Cardiac muscle cell (in vitro differentiated cells and primary cell): ENCODE results near the gene GPS1. TPM values are rescaled to one million over a fixed set of nuclear protein-coding genes. Genes with fewer than 3 reads are reported as not detected.

Source experiments
- DNase-seq, 2 donors: peaks; one replicate each; pipeline versions ENCODE4 v3.0.0 to v3.0.0-alpha.2; 2010 to 2017; ENCODE audit warnings: low read depth in 1 of 2, low spot score in 1 of 2
- H3K27ac ChIP-seq: fragments of 200-600 bp; sonication (generic); 2 replicates; pipeline ENCODE4 v1.5.1; 2016
- H3K27me3 ChIP-seq: fragments of 200-600 bp; sonication (generic); 2 replicates; pipeline ENCODE4 v1.6.0; 2016; ENCODE audit warnings: control low read depth
- H3K36me3 ChIP-seq: fragments of 200-600 bp; sonication (generic); 2 replicates; pipeline ENCODE4 v1.5.1; 2016; ENCODE audit warnings: control low read depth
- H3K4me1 ChIP-seq: fragments of 200-600 bp; sonication (generic); 2 replicates; pipeline ENCODE4 v1.8.1; 2017; ENCODE audit warnings: low read depth, mild to moderate bottlenecking, mixed run types
- H3K4me3 ChIP-seq: fragments of 200-600 bp; sonication (generic); 2 replicates; pipeline ENCODE4 v1.5.1; 2016; ENCODE audit warnings: mild to moderate bottlenecking
- H3K9me3 ChIP-seq: fragments of 200-600 bp; sonication (generic); 2 replicates; pipeline ENCODE4 v1.5.1; 2017; ENCODE audit warnings: low read depth, mild to moderate bottlenecking, control low read depth
- CTCF ChIP-seq: IDR thresholded peaks from 2 replicates; pipeline ENCODE4 v1.5.1; 2012; ENCODE audit warnings: low read depth, mild to moderate bottlenecking, low read length
- polyA plus RNA-seq: library from polyadenylated mRNA; unstranded; fragments of >200 nt; fragmentation: Nextera tagmentation; extraction: Ambion mirVana; gene quantifications from 2 replicates; pipeline ENCODE4 v1.2.1, GENCODE V29; 2016
- total RNA-seq: library from RNA; depleted of rRNA; stranded (reverse); fragments of >200 nt; gene quantifications from 2 replicates; pipeline ENCODE4 v1.2.3, GENCODE V29; 2016

GPS1 gene
- total and polyA plus RNA-seq, 2 experiments from 2014 or later, result 231 to 257 TPM

DNA sequence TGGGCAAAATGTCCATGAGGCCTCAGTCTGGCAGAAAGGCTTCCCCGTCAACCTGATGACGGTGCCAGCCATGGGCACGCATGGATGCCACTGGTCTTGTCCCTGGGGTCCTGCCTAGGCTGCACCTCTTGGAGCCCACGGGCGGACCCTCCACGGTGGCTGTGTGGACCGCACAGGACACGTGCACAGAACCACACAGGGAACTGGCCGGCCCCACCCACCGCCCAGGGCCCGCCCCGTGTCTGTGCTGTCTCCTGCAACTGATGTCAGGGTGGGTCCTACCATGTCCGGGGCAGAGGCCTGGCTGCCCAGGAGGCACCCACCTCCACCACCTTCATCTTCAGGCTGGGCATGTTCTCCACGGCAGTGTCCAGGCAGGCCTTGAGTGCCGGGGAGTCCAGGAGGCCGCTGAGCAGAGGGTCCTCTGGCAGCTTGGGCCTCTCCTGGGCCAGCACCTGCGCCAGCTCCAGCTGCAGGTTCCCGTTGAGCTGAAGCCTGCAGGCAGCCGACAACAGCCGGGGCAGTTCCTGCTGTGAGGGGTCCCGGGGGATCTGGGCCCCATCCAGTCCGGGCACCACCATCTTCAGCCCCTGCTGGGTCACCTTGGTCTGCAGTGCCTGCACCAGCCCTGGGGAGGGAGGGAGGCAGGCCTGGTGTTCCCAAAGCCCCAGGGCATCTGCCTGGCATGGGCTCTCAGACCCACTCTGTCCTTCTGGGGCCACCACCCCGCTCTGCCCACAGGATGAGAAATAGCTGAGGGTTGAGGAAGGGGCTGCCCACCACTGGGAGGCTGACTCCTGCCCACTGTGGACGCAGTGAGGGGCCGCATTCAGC lies 34.5 kb downstream of the GPS1 start:
- Histone ChIP-seq H3K27ac (no peak overlapping the region), H3K36me3 (peaks cover 85% of the 10 kb centered on the region), H3K4me1 (no peaks in the 10 kb centered on the region), H3K9me3 (no peaks in the 10 kb centered on the region), H3K27me3 (no peaks in the 10 kb centered on the region), H3K4me3 (no peak overlapping the region)
- TF ChIP-seq CTCF, result no peak
- no peak for DNase-seq

GRCh38 chr17:82086941-82087906 lies 35.5 kb downstream of the GPS1 start:
- TF ChIP-seq CTCF, result no peak
- no peak for DNase-seq
- H3K9me3 ChIP-seq, result no peaks in the 10 kb centered on the region
- H3K4me1 ChIP-seq, result no peaks in the 10 kb centered on the region
- H3K27me3 ChIP-seq, result no peaks in the 10 kb centered on the region
- H3K4me3 ChIP-seq, result no peak overlapping the region
- peaks cover 90% of the 10 kb centered on the region for H3K36me3 ChIP-seq
- H3K27ac ChIP-seq, result no peak overlapping the region

DNA sequence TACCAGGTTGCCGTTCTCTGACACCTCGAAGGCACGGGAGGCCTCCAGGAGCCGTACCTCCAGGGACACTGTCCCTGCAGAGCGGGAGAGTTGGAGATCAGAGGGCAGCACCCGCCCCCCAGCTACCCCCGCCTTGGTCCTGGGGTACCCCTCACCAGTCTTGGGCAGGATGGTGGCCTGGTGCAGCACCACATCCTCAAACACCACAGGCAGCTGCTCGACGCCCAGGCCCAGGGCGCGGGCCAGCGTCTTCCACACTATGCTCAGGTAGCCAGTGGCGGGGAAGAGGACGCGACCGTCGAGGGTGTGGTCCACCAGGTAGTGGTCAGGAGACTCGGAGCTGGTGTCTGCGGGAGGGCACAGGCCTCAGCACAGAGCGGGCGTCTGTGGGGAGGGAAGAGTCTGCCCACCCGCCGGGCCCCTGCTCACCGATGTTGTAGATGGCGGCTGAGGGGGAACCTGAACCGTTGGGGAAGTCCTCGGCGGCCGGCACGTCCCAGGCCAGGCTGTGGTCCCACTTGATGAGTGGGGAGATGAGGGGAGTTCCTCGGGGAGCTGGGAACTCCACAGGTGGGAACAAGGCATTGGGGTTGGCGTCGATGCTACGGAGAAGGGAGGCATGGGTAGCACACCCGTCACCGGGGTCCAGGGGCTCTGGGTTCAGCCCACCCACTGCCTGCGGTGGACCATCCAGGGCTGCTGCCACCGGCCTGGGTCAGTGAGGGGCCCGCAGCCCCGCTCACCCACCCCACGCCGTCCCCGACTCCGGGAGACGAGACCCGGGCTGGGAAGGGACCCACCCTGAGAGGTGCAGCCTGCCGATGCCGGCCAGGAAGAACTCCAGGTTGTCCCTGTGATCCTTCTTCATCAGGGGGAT lies 36.5 kb downstream of the GPS1 start:
- Histone ChIP-seq H3K36me3 (peaks cover 90% of the 10 kb centered on the region), H3K27me3 (no peaks in the 10 kb centered on the region), H3K27ac (no peak overlapping the region), H3K4me3 (no peak overlapping the region), H3K4me1 (no peaks in the 10 kb centered on the region), H3K9me3 (no peaks in the 10 kb centered on the region)
- TF ChIP-seq CTCF, result no peak
- no peak for DNase-seq

- no peak for DNase-seq
- no peak overlapping the region for H3K27ac ChIP-seq
- no peaks in the 10 kb centered on the region for H3K27me3 ChIP-seq
- peaks cover 89% of the 10 kb centered on the region for H3K36me3 ChIP-seq
- no peaks in the 10 kb centered on the region for H3K4me1 ChIP-seq
- no peak overlapping the region for H3K4me3 ChIP-seq
- H3K9me3 ChIP-seq, result no peaks in the 10 kb centered on the region
- no peak for TF ChIP-seq CTCF
Observed at GRCh38 chr17:82088838-82089722, 37.4 kb downstream of the GPS1 start.
